HG03520 (cell line): Measurements from ENCODE around the gene NAXD.
"Not testable (repeated sequence)": the region's sequence is repeated elsewhere in the genome, so short reads cannot be mapped to it uniquely, and the experiment has no call there.

Source experiments
- ATAC-seq: cut with Tn5 transposase; IDR thresholded peaks from one replicate; pipeline ENCODE4 v1.9.1; 2021; ENCODE audit warnings: mild to moderate bottlenecking, moderate library complexity; ENCODE audit not compliant: unreplicated experiment

The NAXD gene

DNA sequence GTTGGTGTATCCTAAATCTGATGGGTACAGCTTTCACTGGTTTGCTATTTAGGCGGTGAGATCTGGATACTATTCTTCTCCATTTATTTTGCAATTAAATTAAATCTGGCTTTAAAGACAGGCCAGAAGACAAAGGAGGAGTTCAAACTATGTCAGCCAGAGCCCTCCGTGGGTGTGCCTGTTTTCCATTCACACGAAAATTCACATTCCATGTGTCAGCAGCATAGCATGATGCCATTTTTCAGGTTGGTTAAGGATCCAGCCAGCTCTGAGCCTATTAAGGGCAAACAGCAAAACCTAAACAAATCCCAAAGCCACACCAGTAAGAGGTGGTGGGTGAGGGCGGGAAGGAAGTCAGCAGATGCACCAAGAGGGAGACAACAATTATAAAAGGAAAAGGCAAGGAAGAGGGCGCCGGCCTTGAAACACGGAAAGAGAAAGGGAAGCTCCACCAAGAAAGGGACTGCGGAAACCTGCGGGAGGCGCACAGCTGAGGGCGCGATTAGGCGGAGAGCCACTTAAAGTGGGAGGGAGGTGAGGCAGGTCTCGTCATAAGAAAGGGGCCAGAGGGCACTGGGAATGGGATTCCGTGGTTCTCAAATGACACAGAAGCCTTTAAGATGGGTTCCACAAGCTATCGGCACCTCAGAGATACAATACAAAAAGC is 47.6 kb downstream of the NAXD start:
- ATAC-seq: no peak

- ATAC-seq: no peak
These were observed 48.1 kb downstream of the NAXD start for GRCh38 chr13:110663491-110663890.

DNA sequence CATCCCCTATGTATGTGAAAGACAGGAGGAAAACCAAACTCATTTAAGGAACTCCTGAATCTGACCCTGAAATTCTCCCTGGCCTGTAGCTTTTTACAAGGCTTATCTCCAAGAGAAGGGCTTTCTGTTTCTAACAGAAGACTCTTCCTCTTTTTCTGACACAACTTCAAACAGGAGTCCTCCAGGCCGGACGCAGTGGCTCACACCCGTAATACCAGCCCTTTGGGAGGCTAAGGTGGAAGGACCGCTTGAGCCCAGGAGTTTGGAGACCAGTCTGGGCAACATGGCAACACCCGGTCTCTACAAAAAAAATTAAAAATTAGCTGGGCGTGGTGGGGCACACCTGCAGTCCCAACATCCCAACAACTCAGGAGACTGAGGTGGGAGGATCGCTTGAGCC is 48.7 kb downstream of the NAXD start:
- ATAC-seq: no peak

DNA sequence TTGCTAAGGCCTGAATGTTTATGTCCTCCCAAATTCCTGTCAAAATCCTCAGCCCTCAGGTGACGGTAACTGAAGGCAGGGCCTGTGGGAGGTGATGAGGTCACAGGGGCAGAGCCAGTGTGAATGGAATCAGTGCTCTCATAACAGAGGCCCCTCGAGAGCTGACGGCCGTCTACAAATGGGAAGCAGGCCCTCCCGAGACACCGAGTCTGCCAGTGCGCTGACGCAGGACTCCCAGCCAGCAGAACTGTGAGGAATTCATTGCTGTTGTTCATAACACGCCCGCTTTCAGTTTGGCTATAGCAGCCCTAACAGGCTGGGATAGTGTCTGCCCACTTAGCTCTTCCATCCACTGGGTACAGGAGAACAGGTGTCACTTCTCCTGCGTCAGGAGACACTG is 49.3 kb downstream of the NAXD start:
- no peak for ATAC-seq

DNA sequence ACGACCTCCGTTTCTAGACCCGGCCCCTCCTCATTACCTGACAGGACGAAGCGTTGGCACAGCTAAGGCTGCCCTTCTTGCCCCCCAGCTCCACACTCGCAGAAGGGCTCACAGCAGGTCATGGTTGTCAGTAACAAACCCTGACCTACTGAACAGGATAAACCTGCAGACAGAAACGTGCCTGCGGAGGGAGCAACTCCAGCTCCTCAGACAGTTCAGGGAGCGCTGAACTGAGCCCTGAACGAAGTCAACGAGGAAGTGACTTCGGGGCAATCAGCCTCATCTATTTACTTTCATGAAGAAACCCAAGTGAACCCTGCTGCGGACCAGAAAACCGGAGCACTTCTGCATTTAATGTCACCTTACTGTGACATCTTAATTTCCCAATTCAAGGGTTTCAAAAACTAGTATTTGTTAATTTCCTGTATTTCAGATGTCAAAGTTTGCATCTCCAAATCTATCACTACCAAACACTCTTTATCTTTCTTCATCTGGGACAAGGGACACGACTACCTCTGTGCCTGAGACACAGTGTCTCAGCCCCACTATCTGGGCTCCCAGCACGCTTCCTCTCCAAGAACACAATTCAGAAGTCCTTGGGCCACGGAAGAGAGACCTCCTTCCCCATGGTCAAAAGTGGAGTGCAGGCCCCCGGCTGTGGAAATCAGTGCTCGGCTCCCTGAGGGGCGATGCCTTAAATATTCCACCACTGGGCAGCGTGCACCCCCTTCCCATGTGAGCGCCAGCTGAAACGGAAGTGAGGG is 50.3 kb downstream of the NAXD start:
- no peak for ATAC-seq

- ATAC-seq: no peak
These were observed 50.8 kb downstream of the NAXD start for GRCh38 chr13:110666255-110666533.

- no peak for ATAC-seq
These were observed 53.7 kb downstream of the NAXD start for GRCh38 chr13:110669036-110669435.

DNA sequence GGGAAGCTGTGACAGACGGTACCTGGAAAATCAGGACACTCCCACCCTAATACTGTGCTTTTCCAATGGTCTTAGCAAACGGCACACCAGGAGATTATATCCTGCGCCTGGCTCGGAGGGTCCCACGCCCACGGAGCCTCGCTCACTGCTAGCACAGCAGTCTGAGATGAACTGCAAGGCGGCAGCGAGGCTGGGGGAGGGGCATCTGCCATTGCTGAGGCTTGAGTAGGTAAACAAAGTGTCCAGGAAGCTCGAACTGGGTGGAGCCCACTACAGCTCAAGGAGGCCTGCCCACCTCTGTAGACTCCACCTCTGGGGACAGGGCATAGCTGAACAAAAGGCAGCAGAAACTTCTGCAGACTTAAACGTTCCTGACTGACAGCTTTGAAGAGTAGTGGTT is 54.5 kb downstream of the NAXD start:
- not testable (repeated sequence) for ATAC-seq

GRCh38 chr13:110676595-110677587 is 61.5 kb downstream of the NAXD start:
- peak; percentile 74 for ATAC-seq

GRCh38 chr13:110677731-110678545 is 62.6 kb downstream of the NAXD start:
- ATAC-seq: no peak

DNA sequence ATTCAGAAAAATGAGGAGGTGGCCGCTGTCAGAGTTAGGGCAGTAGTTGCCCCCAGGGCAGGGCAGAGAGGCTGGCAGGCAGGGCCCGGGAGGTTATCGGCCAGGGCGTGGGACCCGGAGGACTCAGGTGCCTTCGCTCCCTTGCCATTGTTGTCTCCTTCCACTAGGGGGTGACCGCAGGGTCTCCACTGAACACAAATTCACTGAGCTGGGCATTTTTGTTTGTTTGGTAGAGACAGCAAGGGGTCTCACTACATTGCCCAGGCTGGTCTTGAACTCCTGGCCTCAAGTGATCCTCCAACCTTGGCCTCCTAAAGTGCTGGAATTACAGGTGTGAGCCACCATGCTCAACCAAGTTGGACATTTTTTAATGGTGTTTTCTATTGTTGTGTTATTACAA is 65.5 kb downstream of the NAXD start:
- ATAC-seq: no peak

DNA sequence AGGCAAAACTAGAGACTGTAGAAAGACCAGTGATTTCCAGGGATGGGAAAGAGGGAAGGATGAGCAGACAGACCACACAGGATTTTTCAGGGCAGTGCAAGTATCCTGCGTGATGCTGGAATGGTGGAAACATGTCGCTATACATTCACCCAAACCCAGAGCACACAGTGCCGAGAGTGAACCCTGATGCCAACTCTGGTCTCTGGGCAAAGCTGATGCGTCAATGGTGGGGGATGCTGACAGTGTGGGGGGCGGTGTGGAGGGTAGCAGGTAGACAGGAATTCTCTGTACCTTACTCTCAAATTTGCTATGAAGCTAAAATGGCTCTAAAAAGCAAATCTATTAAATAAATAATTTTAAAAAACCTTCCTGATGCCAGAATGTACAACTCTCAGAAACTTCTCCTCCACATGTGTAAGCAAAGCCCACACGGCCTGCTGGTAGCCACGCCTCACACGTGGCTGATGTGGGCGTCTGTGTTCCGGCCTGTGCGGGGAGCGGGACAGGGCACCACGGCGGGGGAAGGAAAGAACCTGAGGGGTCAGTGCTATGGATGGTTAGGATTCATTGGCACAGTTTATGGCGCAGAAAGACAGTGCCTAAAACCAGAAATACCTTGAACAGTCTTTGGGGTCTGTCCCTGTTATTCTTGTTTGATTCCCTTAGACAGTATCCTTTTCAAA is 66.7 kb downstream of the NAXD start:
- ATAC-seq: no peak

- no peak for ATAC-seq
These were observed 67.4 kb downstream of the NAXD start for GRCh38 chr13:110682746-110683145.

- no peak for ATAC-seq
These were observed 68.0 kb downstream of the NAXD start for GRCh38 chr13:110683203-110683883.

GRCh38 chr13:110683921-110684320 is 68.6 kb downstream of the NAXD start:
- no peak for ATAC-seq

- no peak for ATAC-seq
These were observed 69.2 kb downstream of the NAXD start for GRCh38 chr13:110684388-110685056.

- ATAC-seq: no peak
These were observed 70.1 kb downstream of the NAXD start for GRCh38 chr13:110685305-110686020.

- no peak for ATAC-seq
These were observed 72.4 kb downstream of the NAXD start for GRCh38 chr13:110687736-110688135.
